Erythroblast (primary cell): ENCODE results near the gene ARL15.

Experiments used
- GATA1 ChIP-seq: IDR thresholded peaks from 2 replicates; pipeline ENCODE4 v1.6.1; 2011; ENCODE audit warnings: low read depth, mild to moderate bottlenecking, control low read depth, low read length, moderate library complexity
- POLR2A ChIP-seq: IDR thresholded peaks from 2 replicates; pipeline ENCODE4 v1.6.1; 2011; ENCODE audit warnings: mild to moderate bottlenecking, low read length

DNA sequence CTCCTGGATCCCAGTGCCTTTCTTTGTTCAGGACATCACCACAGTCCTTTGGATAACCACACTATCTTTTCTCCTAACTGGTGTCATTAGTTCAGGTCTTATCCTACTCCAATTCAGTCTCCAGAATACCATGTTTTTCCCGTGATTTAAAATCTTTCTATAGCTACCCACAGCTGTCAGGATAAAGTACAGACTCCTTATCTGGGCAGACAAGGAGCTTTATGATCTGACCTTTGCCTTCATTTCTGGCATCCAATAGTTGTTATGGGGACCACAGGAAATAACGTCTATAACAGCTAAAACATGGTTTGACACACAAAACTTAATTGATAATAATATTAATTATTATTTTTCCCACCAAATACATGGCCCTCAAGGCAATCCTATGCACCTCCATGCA lies 125.6 kb downstream of the ARL15 start:
- no peak for TF ChIP-seq POLR2A
- TF ChIP-seq GATA1: no peak
